GM12875 (cell line): Measurements from ENCODE around the gene INF2.

Source experiments
- H3K4me3 ChIP-seq: one replicate; pipeline ENCODE4 v1.5.1; 2011; ENCODE audit warnings: low read depth, low read length, control low read depth
- CTCF ChIP-seq: IDR thresholded peaks from 2 replicates; pipeline ENCODE4 v1.5.1; 2011; ENCODE audit warnings: low read depth, mild to moderate bottlenecking, control low read depth, inconsistent platforms, low read length, moderate library complexity, borderline replicate concordance; ENCODE audit not compliant: insufficient read depth

Gene INF2

GRCh38 chr14:104756477-104757237 lies 67.2 kb downstream of the INF2 start:
- no peak overlapping the region for H3K4me3 ChIP-seq
- no peak for TF ChIP-seq CTCF

- no peak for TF ChIP-seq CTCF
- H3K4me3 ChIP-seq = no peak overlapping the region
These were observed 67.8 kb downstream of the INF2 start for GRCh38 chr14:104757238-104757585.

- no peak for TF ChIP-seq CTCF
- H3K4me3 ChIP-seq = no peak overlapping the region
These were observed 68.4 kb downstream of the INF2 start for GRCh38 chr14:104757681-104758392.

DNA sequence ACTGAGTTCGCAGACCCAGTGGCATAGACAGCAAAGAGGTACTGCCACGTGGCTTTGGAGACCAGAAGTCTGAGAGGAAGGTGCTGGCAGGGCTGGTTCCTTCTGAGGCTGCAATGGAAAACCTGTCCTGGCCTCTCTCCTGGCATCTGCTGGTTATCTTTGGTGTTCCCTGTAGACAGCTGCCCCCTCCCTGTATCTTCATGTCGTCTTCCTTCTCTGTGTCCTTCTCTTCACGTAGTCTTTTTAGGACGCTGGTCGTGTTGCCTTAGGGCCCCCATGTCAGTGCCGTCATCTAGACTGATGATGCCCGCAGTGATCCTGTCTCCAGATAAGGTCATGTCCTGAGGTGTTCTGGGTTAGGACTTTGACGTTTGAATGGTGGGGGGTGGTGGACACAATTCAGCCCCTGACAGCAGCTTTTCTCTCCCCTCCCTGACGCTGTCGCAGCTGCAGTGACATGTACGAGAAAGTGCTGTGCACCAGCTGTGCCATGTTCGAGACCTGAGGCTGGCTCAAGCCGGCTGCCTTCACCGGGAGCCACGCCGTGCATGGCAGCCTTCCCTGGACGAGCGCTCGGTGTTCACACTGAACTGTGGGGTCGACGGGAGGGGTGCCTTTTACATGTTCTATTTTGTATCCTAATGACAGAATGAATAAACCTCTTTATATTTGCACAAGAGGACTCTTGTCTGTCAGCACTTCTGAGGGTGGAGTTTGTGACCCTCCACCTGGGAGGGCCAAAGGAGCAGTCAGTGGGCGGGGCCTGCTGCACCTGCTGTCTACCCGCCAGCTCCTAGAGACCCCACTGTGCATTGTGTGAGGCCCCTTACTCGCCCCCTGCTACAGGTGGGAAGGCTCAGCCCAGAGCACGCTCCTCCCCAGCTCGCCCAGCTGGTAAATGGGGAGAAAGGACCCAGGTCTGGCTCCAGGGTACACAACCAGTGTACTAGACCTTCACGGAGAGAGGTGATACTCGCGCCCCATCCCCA lies 69.9 kb downstream of the INF2 start:
- no peak for TF ChIP-seq CTCF
- no peak overlapping the region for H3K4me3 ChIP-seq

DNA sequence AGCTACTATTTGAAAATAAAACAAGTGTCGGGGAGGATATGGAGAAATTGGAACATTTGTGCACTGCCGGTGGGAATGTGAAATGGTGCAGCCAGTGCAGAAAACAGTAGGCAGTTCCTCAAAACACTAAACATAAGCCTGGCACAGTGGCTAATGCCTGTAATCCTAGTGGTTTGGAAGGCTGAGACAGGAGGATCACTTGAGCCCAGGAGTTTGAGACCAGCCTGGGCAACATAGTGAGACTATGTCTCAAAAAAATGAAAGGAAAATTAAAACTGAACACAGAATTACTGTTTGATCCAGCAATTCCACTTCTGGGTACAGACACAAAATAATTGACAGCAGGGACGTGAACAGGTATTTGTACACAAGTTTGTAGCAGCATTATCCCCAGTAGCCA lies 76.1 kb downstream of the INF2 start:
- no peak for TF ChIP-seq CTCF
- no peak overlapping the region for H3K4me3 ChIP-seq

DNA sequence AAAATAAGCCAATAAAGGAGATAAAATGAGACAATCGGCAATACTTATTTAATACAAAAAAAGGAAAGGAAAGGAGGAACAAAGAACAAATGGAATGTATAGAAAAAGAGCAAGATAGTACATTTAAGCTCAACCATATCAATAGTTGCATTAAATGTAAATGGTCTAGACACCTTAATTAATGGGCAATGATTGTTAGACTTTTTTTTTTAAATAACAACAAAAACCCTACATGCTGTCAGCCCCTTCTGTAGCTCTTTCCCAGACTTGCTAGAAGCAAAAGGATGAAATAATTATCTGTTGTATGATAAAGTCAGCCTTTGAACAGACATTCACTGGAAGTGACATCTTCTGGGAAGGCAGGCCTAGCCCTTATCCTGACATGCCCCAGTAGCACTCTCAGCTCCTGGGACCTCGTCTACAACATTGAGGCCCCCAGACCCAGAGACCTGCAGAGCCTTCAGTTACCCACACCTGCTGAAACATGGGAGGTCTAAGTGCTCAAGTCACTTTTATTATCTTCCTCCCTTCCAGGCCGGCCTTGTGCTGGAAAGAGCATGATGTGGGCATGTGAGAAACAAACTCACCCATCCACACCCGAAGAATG lies 76.9 kb downstream of the INF2 start:
- no peak overlapping the region for H3K4me3 ChIP-seq
- no peak for TF ChIP-seq CTCF
